HL-60/S4 treated with phorbol 12-myristate 13-acetate at 8.2 ng/mL for 4 days and 3 days (cell line): Measurements from ENCODE around the gene MBD6.
"Not testable (repeated sequence)": the region's sequence is repeated elsewhere in the genome, so short reads cannot be mapped to it uniquely, and the experiment has no call there.

ENCODE experiments used
- in situ Hi-C: fragments of 300-500 bp; cut with MboI; formaldehyde crosslinking; loops from 2 replicates; pipeline ENCODE4 v1.15.0; 2022; ENCODE audit warnings: low sequenced_read_pairs

Gene MBD6

DNA sequence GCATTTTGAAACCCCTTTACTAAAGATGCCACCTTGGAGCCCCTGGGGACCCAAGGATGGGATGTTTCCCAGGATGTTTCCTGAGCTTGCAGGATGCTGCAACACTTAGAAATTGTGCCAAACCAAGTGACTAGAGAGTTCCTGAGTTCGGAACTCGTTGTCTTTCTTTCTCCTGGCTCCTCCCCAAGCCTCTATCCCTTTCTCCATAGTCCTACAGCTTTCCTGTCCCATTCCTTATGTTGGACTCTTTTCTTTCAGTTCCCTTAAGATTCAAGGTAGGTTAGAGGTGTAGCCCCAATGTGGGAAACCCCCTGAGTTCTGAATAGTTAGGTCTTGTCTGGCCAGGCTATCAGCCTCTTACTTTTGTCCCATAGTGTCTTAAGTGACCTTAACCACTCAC lies 25.9 kb downstream of the MBD6 start:
- in situ Hi-C loops, result no loop called here

DNA sequence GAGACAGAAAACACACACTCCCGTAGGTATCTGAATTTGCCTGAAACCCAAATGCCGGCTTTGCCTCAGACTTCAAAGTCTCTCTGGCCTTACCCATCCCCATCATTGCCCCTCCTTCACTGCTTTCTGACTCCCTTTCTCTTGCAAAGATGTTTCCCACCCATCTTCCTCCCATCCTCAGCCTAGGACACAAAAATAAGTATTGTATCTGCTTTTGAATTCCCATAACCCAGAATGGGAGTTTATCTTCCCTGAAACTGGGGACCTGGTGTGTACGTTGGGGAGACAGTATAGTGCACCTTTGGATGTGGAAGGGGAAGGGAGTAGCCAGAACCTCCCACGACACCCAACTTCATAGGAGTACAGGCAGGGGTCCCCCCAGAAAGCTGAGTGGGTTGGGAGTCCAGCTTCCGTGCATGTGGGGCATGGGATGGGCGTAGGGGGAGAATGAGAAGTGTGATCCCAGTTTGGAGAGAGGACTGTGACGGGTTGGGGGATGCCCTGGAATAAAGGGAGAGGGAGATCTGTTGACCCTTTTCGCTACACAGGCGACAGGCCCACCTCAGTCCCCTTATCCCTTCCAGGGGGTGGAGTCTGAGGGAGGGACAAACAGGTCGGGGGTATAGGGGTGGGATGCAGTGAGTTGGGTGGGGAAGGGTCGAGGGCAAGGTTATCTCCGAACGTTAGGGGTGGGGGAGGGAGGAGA lies 26.7 kb downstream of the MBD6 start:
- in situ Hi-C loops, result no loop called here

DNA sequence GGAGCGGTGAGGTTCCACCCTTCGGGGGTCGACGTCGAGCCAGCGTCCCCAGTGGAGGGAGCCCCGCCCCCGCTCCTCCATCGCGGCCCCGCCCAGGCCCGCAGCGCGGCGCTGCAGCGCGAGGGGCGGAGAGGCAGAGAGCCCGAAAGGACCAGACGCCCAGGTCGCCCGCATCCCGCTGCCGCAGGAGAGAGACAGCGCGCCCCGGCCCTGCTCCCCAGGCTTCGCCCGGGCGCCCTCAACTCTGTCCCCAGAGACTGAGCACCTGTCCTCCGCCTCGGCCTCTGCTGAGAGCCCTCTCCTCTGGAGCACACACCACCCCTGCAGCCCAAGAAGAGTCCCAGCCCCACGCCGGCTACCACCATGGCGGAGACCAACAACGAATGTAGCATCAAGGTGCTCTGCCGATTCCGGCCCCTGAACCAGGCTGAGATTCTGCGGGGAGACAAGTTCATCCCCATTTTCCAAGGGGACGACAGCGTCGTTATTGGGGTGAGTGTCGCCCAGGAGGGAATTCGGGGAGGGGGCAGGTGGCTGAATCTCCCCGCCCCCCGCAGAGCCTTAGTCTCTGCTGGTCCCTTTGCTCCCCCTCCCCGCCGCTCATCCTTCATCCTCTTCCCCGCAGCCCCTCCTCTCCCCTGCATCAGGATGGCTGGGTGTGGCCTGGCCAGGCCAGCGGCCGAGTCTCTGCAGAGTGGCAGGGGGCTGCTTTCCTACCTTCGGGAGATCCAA lies 27.5 kb downstream of the MBD6 start, which contains the start of gene KIF5A:
Gene KIF5A, plus strand, starts transcription at position 136 of the 732 bp plus-strand sequence. Its CDS starts 228 bp downstream, at position 364.
- in situ Hi-C loops, result no loop called here

DNA sequence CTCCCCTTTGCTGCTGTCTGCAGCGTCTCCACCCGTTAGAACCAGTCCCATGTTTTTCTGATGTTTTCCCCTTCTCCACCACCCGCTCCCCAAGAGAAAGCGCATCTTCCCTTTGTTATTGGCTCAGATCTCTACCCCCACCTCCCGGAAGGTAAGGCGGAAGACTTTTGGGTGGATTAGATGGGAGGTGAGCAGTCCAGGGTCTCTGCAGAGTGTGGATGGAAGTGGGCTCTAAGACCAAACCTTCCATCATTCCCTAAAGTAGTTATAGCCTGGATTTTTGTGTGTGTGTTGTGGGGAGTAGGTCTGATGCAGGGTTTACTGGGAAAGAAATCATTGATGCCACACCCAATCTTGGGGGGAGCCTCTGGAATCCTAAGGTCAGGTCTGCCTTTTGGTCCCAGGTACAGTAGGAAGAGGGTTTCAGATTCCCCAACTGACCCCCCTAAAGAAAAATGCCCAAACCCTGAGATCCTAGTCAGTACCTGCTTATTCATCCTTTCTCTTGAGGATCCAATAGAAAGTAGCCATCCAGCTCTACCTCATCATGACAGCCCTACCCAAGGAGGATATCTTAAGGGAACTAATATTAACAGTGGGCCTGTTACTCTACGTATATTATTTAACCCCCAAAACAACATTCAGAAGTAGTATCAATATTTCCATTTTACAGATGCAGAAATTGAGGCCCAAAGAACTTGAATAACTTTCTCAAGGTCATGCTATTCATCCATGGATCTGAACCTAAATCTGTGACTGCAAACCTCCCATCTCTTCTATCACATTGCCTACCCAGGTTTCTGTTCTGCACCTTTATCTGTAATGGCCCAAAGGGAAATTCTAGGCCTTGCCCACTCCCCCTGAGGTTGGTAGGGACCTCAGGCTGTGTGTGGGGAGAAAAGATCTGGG lies 28.3 kb downstream of the MBD6 start:
- in situ Hi-C loops, result no loop called here

DNA sequence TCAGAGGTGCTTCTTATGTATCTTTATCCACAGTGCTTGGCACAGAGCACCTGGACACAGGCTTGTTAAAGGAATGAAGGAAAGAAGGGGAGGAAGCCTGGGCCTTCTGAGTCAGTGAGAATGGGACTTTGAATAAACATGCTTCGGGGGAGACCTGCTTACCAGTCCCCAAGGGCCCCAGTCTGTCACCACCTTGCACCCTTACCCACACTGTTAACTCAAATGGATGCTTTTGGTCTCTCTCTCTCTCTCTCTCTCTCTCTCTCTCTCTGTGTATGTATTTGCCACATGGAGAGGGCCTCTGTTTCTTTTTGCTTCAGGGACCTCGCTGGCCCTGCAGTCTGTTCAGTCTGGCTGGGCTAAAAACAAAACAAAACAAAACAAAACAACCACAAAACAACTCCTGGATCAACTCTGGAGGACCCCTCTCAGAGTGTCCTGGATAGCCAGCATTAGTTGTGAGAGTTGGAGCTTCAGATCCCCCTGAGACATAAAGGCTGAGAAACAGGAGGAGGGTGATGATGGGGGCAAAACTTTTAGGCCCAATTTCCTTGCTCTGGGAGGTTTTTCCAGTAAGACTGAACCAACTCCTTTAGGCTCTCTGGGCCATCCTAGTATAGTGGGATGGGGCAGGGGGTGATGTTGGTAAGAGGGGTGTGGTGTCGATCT lies 29.1 kb downstream of the MBD6 start:
- in situ Hi-C loops, result no loop called here

DNA sequence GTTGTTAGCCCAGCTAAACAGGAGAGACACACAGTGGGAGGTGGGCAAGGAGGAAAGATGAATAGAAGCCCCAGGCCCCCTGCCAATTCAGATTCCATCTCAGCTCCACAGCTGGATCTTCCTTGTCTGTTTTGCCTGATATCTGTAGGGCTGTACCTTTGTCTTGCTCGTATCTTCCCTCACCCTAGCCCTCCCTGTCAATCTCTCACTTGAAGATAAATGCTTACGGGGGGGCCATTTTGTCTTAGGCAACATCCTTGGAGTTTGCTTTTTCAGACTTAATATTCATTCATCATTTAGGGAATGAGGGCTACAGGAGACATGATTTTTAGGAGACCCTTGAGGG lies 29.7 kb downstream of the MBD6 start:
- in situ Hi-C loops, result no loop called here

DNA sequence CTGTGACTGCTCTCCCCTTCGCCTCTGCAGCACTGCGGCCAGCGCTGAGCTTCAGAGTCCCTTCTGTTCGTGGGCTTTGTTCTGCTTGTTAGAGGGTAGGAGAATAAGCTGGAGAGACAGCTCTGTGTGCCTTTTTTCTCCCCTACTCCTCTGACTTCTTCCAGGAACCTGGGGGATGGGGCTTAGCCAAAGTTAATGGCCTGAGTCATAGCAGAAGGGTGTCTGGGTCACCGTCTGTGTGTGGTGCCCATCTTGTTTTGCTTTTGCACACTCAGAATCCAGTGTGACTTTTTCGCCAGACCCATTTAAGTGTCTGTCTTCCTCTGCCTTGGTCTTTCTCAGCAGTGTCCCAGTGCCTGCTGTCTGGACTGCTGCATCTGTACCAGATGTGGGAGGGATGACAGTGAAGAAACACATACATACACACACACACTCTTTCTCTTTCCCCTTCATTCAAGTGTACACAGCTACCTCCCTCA lies 30.2 kb downstream of the MBD6 start:
- in situ Hi-C loops, result no loop called here

DNA sequence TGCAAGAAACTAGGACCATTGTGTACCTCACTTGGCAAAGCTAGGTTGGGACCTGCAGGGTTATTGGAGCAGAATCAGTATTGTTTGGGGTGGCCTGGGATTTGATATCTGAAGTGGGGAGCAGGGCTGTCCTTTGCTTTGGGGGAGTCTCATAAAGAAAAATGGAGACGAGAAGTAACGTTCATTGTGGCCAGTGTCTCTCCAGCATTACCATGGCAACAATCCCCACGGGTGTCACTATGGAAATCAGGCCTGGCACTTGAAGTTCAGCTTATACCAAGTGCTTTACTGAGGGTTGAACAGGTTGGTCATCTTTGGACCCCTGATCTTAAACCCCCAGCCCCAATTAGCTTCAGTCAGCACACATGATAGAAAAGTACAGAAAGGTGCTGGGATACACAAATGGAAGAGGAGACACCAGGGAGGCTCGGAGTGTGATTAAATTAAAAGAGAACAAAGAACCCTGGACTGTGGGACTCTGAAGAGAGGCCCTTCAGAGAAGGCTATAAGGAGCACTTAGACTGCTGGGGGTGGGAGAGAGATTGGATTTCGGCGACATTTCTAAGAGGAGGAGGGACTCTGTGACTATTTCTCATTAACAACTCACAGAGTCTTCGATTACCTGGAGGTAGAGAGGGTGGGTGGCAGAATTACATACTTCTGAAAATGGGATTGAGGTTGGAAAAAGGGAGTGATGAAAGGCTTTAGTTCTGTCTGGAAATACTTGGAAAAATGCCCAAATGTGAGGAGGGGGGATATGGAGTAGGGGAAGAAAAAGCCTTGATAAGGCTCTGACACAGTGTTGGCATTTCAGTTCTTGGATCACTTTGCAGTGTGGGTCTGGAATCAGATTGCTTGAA lies 30.9 kb downstream of the MBD6 start:
- in situ Hi-C loops, result no loop called here

DNA sequence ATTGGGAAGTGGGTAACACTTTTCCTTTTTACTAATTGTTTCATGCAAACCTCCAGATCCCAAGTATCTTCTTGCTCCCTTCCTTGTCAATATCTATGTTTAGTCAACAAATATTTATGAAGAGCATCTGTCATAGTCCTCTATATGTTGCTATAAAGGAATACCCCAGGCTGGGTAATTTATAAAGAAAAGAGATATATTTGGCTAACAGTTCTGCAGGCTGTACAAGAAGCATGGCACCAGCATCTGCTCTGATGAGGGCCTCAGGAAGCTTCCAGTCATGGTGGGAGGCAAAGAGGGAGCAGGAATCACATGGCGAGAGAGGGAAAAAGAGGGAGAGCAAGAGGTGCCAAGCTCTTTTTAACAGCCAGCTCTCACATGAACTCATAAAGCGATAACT lies 31.8 kb downstream of the MBD6 start:
- in situ Hi-C loops, result no loop called here

DNA sequence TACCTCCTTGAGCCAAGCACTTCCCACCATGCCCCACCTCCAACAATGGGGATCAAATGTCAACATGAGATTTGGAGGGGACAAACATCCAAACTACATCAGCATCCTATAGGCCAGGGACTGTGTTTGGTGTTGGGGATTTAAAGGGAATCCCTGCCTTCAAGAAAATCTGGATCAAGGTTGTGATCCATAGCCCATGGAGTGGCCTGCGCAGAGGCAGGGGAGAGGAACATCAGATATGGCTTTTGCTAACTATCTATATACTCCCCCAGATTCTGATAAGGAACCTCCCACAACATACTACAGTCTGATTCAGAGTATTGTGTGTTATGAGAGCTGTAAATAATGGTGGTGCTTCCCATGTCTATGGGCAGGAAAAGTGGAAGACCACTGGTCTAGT lies 32.3 kb downstream of the MBD6 start:
- in situ Hi-C loops, result no loop called here

DNA sequence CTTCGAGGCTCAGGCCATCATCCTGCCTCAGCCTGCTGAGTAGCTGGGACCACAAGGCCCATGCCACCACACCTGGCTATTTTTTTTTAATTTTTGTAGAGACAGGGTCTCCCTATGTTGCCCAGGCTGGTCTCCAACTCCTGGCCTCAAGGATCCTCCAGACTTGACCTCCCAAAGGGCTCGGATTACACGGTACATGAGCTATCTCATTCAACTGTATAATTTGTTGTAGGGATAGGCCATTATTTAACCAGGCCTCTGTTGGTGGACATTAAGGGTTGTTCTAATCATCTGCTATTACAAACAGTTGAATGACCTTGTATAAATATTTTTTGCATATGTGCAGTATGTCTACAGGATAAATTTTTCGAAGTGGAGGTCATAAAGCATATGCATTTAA lies 36.2 kb downstream of the MBD6 start:
- in situ Hi-C loops, result no loop called here

DNA sequence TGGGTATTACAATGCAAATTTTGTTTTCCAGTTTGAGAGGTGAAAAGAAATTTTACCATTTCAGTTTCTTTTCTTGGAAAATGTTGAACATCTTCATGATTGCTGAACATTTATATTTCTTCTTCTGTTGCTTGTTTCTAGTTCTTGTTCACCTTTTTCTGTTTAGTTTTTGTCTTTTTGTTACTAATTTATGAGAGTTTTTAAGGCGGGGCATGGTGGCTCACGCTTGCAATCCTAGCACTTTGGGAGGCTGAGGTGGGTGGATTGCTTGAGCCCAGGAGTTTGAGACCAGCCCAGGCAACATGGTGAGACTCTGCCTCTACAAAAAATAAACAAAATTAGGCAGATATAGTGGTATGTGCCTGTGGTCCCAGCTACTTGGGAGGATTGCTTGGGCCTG lies 37.9 kb downstream of the MBD6 start:
- in situ Hi-C loops, result no loop called here

DNA sequence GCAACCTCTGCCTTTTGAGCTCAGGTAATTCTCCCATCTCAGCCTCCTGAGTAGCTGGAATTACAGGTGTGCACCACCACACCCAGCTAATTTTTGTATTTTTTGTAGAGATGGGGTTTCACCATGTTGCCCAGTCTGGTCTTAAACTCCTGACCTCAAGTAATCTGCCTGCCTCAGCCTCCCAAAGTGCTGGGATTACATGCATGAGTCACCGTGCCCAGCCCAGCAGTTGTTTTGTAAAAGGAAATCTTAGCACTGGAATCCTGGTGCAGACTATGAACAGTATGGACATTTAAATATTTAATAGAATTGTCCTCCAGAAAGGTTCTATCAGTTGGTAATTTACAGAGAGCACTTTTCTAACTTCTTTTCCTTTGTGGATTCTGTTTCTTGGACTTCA lies 38.5 kb downstream of the MBD6 start:
- in situ Hi-C loops, result not testable (repeated sequence)

DNA sequence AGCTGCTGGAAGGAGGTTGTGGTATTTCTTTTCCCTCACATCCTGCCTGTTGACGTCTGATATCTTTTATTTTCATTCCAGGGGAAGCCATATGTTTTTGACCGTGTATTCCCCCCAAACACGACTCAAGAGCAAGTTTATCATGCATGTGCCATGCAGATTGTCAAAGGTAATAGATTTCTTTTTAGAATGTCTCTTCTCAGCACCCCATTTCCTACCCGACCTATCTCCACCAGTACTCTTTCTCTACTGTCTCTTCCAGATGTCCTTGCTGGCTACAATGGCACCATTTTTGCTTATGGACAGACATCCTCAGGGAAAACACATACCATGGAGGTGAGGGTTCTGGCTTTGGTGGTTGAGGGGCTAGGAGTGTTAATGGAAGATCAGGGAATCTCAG lies 40.7 kb downstream of the MBD6 start:
- in situ Hi-C loops, result no loop called here

DNA sequence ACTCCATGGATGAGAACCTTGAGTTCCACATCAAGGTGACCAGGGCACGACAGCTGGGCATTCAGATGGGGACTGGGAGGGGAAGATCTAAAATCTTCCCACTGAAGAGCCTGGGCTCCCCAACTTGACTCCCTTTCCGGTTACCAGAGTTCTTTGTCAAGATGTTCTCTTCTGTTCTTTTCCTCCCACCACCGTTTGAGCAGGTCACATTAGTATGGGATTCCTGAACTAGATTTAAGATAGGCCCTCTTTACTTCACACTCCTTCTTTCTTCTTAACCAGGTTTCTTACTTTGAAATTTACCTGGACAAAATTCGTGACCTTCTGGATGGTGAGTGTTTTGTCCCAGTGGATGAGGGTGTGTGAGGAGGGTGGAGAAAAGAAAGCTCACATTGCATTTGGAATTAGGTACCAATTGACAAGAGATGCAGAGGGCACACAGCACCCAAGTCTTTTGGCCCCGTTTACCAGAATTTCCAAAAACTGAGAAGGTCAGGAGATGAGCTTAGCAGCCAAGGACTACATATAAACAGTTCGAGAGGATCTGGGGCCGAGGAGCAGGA lies 41.6 kb downstream of the MBD6 start:
- in situ Hi-C loops, result no loop called here

DNA sequence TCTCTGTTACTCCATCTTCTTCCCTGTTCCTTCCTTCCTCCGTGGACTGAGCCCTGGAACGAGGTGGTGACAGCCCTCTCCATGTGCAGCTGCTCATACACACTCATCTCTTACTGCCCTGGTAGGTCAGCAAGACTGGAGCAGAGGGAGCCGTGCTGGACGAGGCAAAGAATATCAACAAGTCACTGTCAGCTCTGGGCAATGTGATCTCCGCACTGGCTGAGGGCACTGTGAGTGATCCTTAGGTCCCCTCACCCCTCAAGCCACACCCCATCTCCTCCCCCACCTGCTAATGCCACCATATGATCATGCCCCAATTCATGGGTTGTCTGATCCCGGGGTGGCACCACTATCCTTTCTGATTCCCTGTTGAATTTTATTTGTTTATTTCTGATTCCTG lies 46.2 kb downstream of the MBD6 start:
- in situ Hi-C loops, result no loop called here

DNA sequence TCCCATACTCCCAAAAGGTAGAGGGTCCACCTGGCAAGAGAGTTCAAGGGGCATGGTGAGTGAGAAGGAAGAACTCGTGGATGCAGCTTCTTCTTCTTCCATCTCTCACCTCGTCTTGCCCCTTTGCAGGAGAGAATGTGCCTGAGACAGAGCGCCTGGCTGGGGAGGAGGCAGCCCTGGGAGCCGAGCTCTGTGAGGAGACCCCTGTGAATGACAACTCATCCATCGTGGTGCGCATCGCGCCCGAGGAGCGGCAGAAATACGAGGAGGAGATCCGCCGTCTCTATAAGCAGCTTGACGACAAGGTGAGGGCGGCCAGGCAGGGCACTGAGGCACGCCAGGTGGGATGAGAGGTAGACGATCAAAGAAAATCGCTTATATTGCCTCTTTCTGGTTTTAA lies 47.2 kb downstream of the MBD6 start:
- in situ Hi-C loops, result no loop called here

DNA sequence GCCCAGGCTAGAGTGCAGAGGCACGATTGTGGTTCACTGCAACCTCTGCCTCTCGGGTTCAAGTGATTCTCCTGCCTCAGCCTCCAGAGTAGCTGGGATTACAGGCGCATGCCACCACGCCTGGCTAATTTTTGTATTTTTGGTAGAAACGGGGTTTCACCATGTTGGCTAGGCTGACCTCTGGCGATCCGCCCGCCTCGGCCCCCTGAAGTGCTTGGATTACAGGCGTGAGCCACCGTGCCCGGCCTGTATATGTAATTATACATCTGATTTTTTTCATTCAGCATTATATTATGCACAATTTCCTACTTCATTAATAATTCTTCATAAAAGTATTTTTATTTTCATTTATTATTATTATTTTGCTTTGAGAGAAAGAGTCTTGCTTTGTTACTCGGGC lies 47.8 kb downstream of the MBD6 start:
- in situ Hi-C loops, result not testable (repeated sequence)

DNA sequence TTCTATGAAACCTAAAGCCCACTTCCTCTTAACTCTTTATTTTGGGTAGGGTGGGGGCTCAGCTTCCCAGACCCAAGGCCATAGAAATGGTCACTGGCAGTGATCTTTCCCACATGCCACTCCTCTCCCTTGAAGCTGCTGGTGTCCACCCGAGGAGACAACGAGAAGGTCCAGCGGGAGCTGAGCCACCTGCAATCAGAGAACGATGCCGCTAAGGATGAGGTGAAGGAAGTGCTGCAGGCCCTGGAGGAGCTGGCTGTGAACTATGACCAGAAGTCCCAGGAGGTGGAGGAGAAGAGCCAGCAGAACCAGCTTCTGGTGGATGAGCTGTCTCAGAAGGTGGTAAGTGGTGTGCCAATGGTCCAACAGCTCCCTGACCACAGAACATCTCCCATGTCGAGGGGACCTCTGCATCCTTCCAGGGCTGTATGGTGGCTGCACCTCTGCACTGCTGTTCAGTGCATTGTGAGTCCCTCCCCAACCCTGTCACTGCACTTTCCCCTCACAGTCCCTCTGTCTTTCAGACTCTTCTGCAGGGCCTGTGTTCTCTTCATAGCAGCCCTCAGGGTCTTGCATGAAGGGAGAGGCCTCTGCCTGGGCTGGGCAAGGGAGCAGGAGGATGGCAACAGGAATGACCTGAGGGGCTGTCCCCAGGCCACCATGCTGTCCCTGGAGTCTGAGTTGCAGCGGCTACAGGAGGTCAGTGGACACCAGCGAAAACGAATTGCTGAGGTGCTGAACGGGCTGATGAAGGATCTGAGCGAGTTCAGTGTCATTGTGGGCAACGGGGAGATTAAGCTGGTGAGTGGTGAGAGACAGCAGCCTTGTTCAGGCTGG lies 49.5 kb downstream of the MBD6 start:
- in situ Hi-C loops, result no loop called here
